ENCODE results near the gene MGST3.
"Not testable (repeated sequence)": the region's sequence is repeated elsewhere in the genome, so short reads cannot be mapped to it uniquely, and the experiment has no call there.

MGST3 gene

GRCh38 chr1:165662186-165662585 is 31.2 kb downstream of the MGST3 start:
- no peak for DNase-seq (ENCODE audit: low spot score in 2 of 2)
- peaks cover 9% of the 10 kb centered on the region for H3K4me1 Mint-ChIP-seq
- no peak overlapping the region for H3K4me3 Mint-ChIP-seq
- H3K36me3 Mint-ChIP-seq, result peaks cover 75% of the 10 kb centered on the region
- H3K9me3 Mint-ChIP-seq, result no peaks in the 10 kb centered on the region
- peak overlapping the region; percentile 71 for H3K27ac Mint-ChIP-seq
- ATAC-seq, result no peak

GRCh38 chr1:165666152-165666825 is 35.3 kb downstream of the MGST3 start:
- Mint-ChIP-seq H3K4me3 (no peak overlapping the region), H3K4me1 (peaks cover 9% of the 10 kb centered on the region), H3K9me3 (no peaks in the 10 kb centered on the region), H3K27ac (no peak overlapping the region), H3K36me3 (peaks cover 100% of the 10 kb centered on the region)
- no peak for ATAC-seq
- DNase-seq (ENCODE audit: low spot score in 2 of 2), result no peak

- Mint-ChIP-seq H3K27ac (no peak overlapping the region), H3K4me1 (peaks cover 14% of the 10 kb centered on the region), H3K4me3 (no peak overlapping the region), H3K9me3 (no peaks in the 10 kb centered on the region), H3K36me3 (peaks cover 100% of the 10 kb centered on the region)
- ATAC-seq (no peak), DNase-seq (ENCODE audit: low spot score in 2 of 2) (no peak)
Measured at GRCh38 chr1:165668184-165668583, 37.1 kb downstream of the MGST3 start.

GRCh38 chr1:165671526-165671925 is 40.5 kb downstream of the MGST3 start:
- peaks cover 79% of the 10 kb centered on the region for H3K36me3 Mint-ChIP-seq
- DNase-seq (ENCODE audit: low spot score in 2 of 2) (no peak), ATAC-seq (no peak)
- H3K4me1 Mint-ChIP-seq, result peaks cover 15% of the 10 kb centered on the region
- no peak overlapping the region for H3K4me3 Mint-ChIP-seq
- no peak overlapping the region for H3K27ac Mint-ChIP-seq
- H3K9me3 Mint-ChIP-seq, result no peaks in the 10 kb centered on the region

GRCh38 chr1:165674599-165674998 is 43.6 kb downstream of the MGST3 start:
- Mint-ChIP-seq H3K4me3 (no peak overlapping the region), H3K27ac (no peak overlapping the region), H3K36me3 (peaks cover 79% of the 10 kb centered on the region), H3K9me3 (no peaks in the 10 kb centered on the region), H3K4me1 (peaks cover 22% of the 10 kb centered on the region)
- DNase-seq (ENCODE audit: low spot score in 2 of 2), result no peak
- ATAC-seq, result no peak

GRCh38 chr1:165675794-165676193 is 44.8 kb downstream of the MGST3 start:
- Mint-ChIP-seq H3K9me3 (no peaks in the 10 kb centered on the region), H3K4me3 (no peak overlapping the region), H3K36me3 (peaks cover 79% of the 10 kb centered on the region), H3K27ac (peak overlapping the region; percentile 43), H3K4me1 (peaks cover 22% of the 10 kb centered on the region)
- DNase-seq (ENCODE audit: low spot score in 2 of 2) (no peak), ATAC-seq (no peak)

- DNase-seq (ENCODE audit: low spot score in 2 of 2), result no peak
- Mint-ChIP-seq H3K9me3 (no peaks in the 10 kb centered on the region), H3K4me1 (peaks cover 16% of the 10 kb centered on the region), H3K4me3 (no peak overlapping the region), H3K27ac (peak overlapping the region; percentile 68), H3K36me3 (peaks cover 75% of the 10 kb centered on the region)
- ATAC-seq, result peak; percentile 46
Measured at GRCh38 chr1:165678509-165678908, 47.5 kb downstream of the MGST3 start.

- H3K4me3 Mint-ChIP-seq, result no peak overlapping the region
- peaks cover 77% of the 10 kb centered on the region for H3K36me3 Mint-ChIP-seq
- no peaks in the 10 kb centered on the region for H3K9me3 Mint-ChIP-seq
- ATAC-seq, result no peak
- H3K27ac Mint-ChIP-seq, result no peak overlapping the region
- no peak for DNase-seq (ENCODE audit: low spot score in 2 of 2)
- peaks cover 24% of the 10 kb centered on the region for H3K4me1 Mint-ChIP-seq
Measured at GRCh38 chr1:165679282-165680036, 48.4 kb downstream of the MGST3 start.

- peaks cover 28% of the 10 kb centered on the region for H3K4me1 Mint-ChIP-seq
- no peak overlapping the region for H3K4me3 Mint-ChIP-seq
- no peak for DNase-seq (ENCODE audit: low spot score in 2 of 2)
- no peaks in the 10 kb centered on the region for H3K9me3 Mint-ChIP-seq
- peak overlapping the region; percentile 61 for H3K27ac Mint-ChIP-seq
- H3K36me3 Mint-ChIP-seq, result peaks cover 82% of the 10 kb centered on the region
- ATAC-seq, result no peak
Measured at GRCh38 chr1:165680303-165680702, 49.3 kb downstream of the MGST3 start.

- Mint-ChIP-seq H3K36me3 (peaks cover 83% of the 10 kb centered on the region), H3K27ac (peak overlapping the region; percentile 61), H3K4me1 (peaks cover 30% of the 10 kb centered on the region)
- not testable (repeated sequence) for H3K9me3 Mint-ChIP-seq; H3K4me3 Mint-ChIP-seq; DNase-seq (ENCODE audit: low spot score in 2 of 2); ATAC-seq
Measured at GRCh38 chr1:165680773-165681172, 49.7 kb downstream of the MGST3 start.

GRCh38 chr1:165683848-165684485 is 52.9 kb downstream of the MGST3 start:
- Mint-ChIP-seq H3K9me3 (no peaks in the 10 kb centered on the region), H3K27ac (no peak overlapping the region), H3K4me1 (peaks cover 43% of the 10 kb centered on the region), H3K4me3 (no peak overlapping the region), H3K36me3 (peaks cover 77% of the 10 kb centered on the region)
- no peak for DNase-seq (ENCODE audit: low spot score in 2 of 2)
- ATAC-seq, result no peak

GRCh38 chr1:165686121-165686970 is 55.3 kb downstream of the MGST3 start:
- H3K4me1 Mint-ChIP-seq, result peaks cover 48% of the 10 kb centered on the region
- H3K36me3 Mint-ChIP-seq, result peaks cover 66% of the 10 kb centered on the region
- H3K9me3 Mint-ChIP-seq, result no peaks in the 10 kb centered on the region
- ATAC-seq, result peak; percentile 57
- peak overlapping the region; percentile 4 for H3K4me3 Mint-ChIP-seq
- DNase-seq (ENCODE audit: low spot score in 2 of 2), result no peak
- peak overlapping the region; percentile 85 for H3K27ac Mint-ChIP-seq

GRCh38 chr1:165686971-165687433 is 56.0 kb downstream of the MGST3 start:
- DNase-seq (ENCODE audit: low spot score in 2 of 2), result no peak
- Mint-ChIP-seq H3K36me3 (peaks cover 59% of the 10 kb centered on the region), H3K4me1 (peaks cover 54% of the 10 kb centered on the region), H3K9me3 (no peaks in the 10 kb centered on the region), H3K4me3 (peak overlapping the region; percentile 4), H3K27ac (peak overlapping the region; percentile 85)
- ATAC-seq, result peak; percentile 57

GRCh38 chr1:165688046-165688445 is 57.0 kb downstream of the MGST3 start:
- no peak for ATAC-seq
- no peak overlapping the region for H3K4me3 Mint-ChIP-seq
- no peak overlapping the region for H3K27ac Mint-ChIP-seq

GRCh38 chr1:165695031-165695430 is 64.0 kb downstream of the MGST3 start:
- DNase-seq (ENCODE audit: low spot score in 2 of 2) (no peak), ATAC-seq (no peak)
- Mint-ChIP-seq H3K9me3 (no peaks in the 10 kb centered on the region), H3K36me3 (peaks cover 48% of the 10 kb centered on the region), H3K4me1 (peaks cover 39% of the 10 kb centered on the region), H3K4me3 (no peak overlapping the region), H3K27ac (no peak overlapping the region)

More at GRCh38 chr1:165688046-165688445, 57.0 kb downstream of the MGST3 start:
- peaks cover 60% of the 10 kb centered on the region for H3K4me1 Mint-ChIP-seq
- H3K9me3 Mint-ChIP-seq, result no peaks in the 10 kb centered on the region
- no peak for DNase-seq (ENCODE audit: low spot score in 2 of 2)
- peaks cover 49% of the 10 kb centered on the region for H3K36me3 Mint-ChIP-seq

Measured in stimulated activated effector memory CD8-positive, alpha-beta T cell treated with anti-CD3 and anti-CD28 coated beads, Interleukin-12 subunit alpha, Interleukin-12 subunit beta, amount 100 ng/mL, for 72 hours (primary cell).